PC-3 (cell line): Measurements from ENCODE around the gene COL16A1. TPM values are rescaled to one million over a fixed set of nuclear protein-coding genes. Genes with fewer than 3 reads are reported as not detected.

Experiments used
- total RNA-seq: library from RNA; depleted of rRNA; stranded (reverse); fragments of >200 nt; gene quantifications from 2 replicates; pipeline ENCODE4 v1.2.3, GENCODE V29; 2014; rRNA removed

Gene COL16A1
- total RNA-seq, 1 experiment from 2014 or later = 5.0 TPM

Other genes with a start within 250 kb of the COL16A1 start
- 176 and 217 TPM in 2 replicates for gene TINAGL1, start 127.5 kb downstream of the COL16A1 start, total RNA-seq
- not detected in 2 replicates for gene HCRTR1, start 86.3 kb downstream of the COL16A1 start, total RNA-seq
- 88.4 and 91.6 TPM in 2 replicates for gene PEF1, start 59.1 kb downstream of the COL16A1 start, total RNA-seq
- gene ADGRB2, start 60.3 kb upstream of the COL16A1 start, total RNA-seq = 12.3 and 15.7 TPM in 2 replicates
- 4.1 and 5.4 TPM in 2 replicates for gene SPOCD1, start 112.0 kb upstream of the COL16A1 start, total RNA-seq
- gene PTP4A2, start 234.4 kb upstream of the COL16A1 start, total RNA-seq = 335 and 340 TPM in 2 replicates